GM19239 (cell line): Measurements from ENCODE around the gene DNAAF5.

Source experiments
- DNase-seq: peaks from one replicate; pipeline ENCODE4 v3.0.0; 2011; ENCODE audit warnings: low spot score; ENCODE audit not compliant: insufficient read length
- FAIRE-seq: peaks from 2 replicates; lab custom pipeline; 2011; peaks lifted over from hg19 to GRCh38; lab: Jason Lieb, UNC

DNAAF5 gene

GRCh38 chr7:761101-761500 lies 34.6 kb downstream of the DNAAF5 start:
- FAIRE-seq: no peak
- no peak for DNase-seq

GRCh38 chr7:761631-762030 lies 35.1 kb downstream of the DNAAF5 start:
- no peak for FAIRE-seq
- no peak for DNase-seq

GRCh38 chr7:762885-763284 lies 36.4 kb downstream of the DNAAF5 start:
- FAIRE-seq (no peak), DNase-seq (no peak)

- no peak for DNase-seq
- FAIRE-seq: no peak
Observed at GRCh38 chr7:763762-764161, 37.3 kb downstream of the DNAAF5 start.

GRCh38 chr7:765383-765782 lies 38.9 kb downstream of the DNAAF5 start:
- FAIRE-seq (no peak), DNase-seq (no peak)

GRCh38 chr7:767580-767940 lies 41.1 kb downstream of the DNAAF5 start:
- DNase-seq (no peak), FAIRE-seq (no peak)

- no peak for FAIRE-seq
Observed at GRCh38 chr7:767941-768731, 41.6 kb downstream of the DNAAF5 start.

GRCh38 chr7:768881-769504 lies 42.5 kb downstream of the DNAAF5 start:
- DNase-seq: no peak
- FAIRE-seq: no peak

More at GRCh38 chr7:767941-768731, 41.6 kb downstream of the DNAAF5 start:
- no peak for DNase-seq

GRCh38 chr7:770336-770735 lies 43.8 kb downstream of the DNAAF5 start:
- DNase-seq: no peak
- FAIRE-seq: no peak

GRCh38 chr7:770741-771166 lies 44.3 kb downstream of the DNAAF5 start:
- no peak for FAIRE-seq
- no peak for DNase-seq

GRCh38 chr7:771234-772004 lies 44.9 kb downstream of the DNAAF5 start:
- DNase-seq (no peak), FAIRE-seq (no peak)

- DNase-seq: no peak
- no peak for FAIRE-seq
Observed at GRCh38 chr7:772005-772294, 45.5 kb downstream of the DNAAF5 start.

- FAIRE-seq (no peak), DNase-seq (no peak)
Observed at GRCh38 chr7:772392-772791, 45.9 kb downstream of the DNAAF5 start.

GRCh38 chr7:772861-773621 lies 46.5 kb downstream of the DNAAF5 start:
- no peak for DNase-seq
- no peak for FAIRE-seq

- DNase-seq (no peak), FAIRE-seq (no peak)
Observed at GRCh38 chr7:773622-773915, 47.1 kb downstream of the DNAAF5 start.

- DNase-seq: peak; percentile 72
Observed at GRCh38 chr7:774161-775109, 47.9 kb downstream of the DNAAF5 start.

GRCh38 chr7:776381-776780 lies 49.9 kb downstream of the DNAAF5 start:
- no peak for FAIRE-seq
- DNase-seq: no peak

More at GRCh38 chr7:774161-775109, 47.9 kb downstream of the DNAAF5 start:
- FAIRE-seq: no peak

- no peak for FAIRE-seq
- no peak for DNase-seq
Observed at GRCh38 chr7:776992-777727, 50.7 kb downstream of the DNAAF5 start.

- FAIRE-seq (no peak), DNase-seq (no peak)
Observed at GRCh38 chr7:777728-778078, 51.2 kb downstream of the DNAAF5 start.
